Measurements from ENCODE around the gene AOPEP.

DNA sequence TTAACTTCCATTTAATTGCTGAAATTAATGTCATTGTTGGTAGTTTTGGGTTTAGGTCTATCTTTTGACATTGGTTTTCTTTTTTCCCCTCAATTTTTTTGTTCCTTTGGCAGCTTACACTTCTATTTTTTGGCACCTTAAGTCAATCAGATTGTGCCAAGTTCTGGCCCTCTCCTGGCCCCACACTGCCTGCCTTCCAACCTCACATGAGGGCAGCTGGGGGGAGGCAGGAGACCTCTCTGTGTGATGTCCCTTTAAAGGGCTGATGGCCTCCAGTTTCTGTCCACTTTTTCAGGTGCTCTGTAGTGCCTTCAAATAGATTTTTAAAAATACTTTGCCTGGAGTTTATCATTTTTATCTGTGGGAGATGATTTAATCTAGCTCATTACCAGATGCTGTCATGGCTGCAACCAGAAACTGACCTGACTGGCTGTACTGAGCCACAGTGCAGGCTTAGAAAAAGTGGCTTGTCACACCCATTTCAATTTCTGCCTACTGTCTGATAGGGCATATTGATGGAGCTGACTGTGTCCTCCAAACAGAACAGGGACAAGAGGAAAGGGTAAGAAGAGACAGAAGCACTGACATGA, 394.4 kb downstream of the AOPEP start:
- TF ChIP-seq, protein P1, sequence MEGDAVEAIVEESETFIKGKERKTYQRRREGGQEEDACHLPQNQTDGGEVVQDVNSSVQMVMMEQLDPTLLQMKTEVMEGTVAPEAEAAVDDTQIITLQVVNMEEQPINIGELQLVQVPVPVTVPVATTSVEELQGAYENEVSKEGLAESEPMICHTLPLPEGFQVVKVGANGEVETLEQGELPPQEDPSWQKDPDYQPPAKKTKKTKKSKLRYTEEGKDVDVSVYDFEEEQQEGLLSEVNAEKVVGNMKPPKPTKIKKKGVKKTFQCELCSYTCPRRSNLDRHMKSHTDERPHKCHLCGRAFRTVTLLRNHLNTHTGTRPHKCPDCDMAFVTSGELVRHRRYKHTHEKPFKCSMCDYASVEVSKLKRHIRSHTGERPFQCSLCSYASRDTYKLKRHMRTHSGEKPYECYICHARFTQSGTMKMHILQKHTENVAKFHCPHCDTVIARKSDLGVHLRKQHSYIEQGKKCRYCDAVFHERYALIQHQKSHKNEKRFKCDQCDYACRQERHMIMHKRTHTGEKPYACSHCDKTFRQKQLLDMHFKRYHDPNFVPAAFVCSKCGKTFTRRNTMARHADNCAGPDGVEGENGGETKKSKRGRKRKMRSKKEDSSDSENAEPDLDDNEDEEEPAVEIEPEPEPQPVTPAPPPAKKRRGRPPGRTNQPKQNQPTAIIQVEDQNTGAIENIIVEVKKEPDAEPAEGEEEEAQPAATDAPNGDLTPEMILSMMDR (IDR thresholded peaks at IDR 0.05; ENCODE audit: insufficient read depth, low read depth, low read length): no peak
- no peak for TF ChIP-seq EZH2 (IDR thresholded peaks at IDR 0.05; ENCODE audit: insufficient read depth, low read length)

All from astrocyte (in vitro differentiated cells and primary cell).